HG03342 (cell line): ENCODE measurements around the gene BEST1.
"Not testable (repeated sequence)": the region's sequence is repeated elsewhere in the genome, so short reads cannot be mapped to it uniquely, and the experiment has no call there.

Experiments
- ATAC-seq: cut with Tn5 transposase; IDR thresholded peaks from one replicate; pipeline ENCODE4 v1.9.1; 2021; ENCODE audit warnings: mild to moderate bottlenecking, moderate library complexity; ENCODE audit not compliant: unreplicated experiment

The BEST1 gene

DNA sequence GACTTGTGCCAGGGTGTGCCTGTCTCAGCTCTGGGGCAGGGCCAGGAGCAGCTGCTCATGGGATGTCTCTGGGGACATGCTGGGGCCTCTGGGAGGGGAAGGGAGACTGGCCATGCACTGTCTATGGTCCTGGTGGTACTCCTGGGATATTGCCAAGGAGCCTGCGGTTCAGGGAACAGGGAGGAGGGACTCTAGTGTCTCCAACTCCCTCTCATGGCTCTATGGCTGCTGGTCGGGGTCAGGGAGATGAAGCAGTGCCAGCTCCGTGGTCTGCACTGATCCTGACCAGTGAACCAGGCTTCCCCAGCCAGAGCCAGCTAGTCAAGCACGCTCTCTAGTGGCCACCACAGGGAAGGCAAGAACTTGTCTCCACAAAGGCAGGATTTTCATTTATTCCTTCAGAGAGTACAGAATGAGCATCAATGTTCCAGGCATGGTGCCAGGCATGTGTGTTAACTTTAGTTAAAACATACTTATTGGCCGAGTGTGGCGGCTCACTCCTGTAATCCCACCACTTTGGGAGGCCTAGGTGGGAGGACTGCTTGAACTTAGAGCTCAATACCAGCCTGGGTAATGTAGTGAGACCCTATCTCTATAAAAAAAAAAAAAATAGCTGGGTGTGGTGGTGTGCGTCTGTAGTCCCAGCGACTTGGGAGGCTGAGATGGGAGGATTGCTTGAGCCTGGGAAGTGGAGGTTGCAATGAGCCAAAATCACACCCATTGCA, 2.5 kb upstream of the BEST1 start:
- no peak for ATAC-seq

DNA sequence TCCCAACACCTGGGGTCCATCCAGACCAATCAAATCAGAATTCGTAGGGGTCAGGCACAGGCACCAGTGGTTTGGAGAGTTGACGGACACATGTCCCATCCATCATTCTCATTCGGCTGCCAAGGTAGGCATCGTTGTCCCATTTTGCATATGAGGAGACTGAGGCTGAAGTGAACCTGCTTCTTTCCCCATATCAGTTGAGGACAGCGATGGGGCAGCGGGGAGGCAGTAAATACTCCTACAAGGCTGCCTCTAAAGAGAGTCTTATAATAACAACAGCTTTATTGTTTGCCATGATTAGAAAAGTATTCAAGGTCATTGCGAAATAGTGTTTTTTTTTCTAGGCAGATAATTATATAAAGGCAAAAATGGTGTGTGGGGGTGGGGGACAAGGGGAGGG, 1.6 kb upstream of the BEST1 start:
- ATAC-seq, result no peak

DNA sequence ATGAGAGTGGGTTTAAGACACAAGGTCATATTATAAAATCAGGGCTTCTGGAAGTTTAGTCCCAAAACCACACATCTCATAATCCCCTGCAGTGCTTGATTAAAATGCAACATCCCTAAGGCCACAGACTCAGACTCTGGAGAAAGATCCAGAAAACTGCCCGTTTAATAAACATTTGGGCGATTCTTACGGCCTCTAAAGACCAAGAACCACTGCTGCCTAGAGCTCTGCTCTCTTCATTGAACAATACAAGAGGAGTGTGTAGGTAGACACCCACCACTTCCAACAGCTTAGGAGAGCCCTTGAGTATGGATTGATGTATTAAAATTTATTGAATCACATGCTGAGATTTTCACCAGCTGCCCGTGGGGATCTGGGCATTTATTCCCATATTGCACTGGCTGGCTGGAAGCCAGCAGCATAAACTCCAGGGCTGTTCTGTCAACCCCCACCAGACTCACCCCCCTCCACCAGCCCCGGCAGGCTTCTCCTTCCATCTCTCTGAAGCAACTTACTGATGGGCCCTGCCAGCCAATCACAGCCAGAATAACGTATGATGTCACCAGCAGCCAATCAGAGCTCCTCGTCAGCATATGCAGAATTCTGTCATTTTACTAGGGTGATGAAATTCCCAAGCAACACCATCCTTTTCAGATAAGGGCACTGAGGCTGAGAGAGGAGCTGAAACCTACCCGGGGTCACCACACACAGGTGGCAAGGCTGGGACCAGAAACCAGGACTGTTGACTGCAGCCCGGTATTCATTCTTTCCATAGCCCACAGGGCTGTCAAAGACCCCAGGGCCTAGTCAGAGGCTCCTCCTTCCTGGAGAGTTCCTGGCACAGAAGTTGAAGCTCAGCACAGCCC, 749 bp upstream of the BEST1 start:
- no peak for ATAC-seq

DNA sequence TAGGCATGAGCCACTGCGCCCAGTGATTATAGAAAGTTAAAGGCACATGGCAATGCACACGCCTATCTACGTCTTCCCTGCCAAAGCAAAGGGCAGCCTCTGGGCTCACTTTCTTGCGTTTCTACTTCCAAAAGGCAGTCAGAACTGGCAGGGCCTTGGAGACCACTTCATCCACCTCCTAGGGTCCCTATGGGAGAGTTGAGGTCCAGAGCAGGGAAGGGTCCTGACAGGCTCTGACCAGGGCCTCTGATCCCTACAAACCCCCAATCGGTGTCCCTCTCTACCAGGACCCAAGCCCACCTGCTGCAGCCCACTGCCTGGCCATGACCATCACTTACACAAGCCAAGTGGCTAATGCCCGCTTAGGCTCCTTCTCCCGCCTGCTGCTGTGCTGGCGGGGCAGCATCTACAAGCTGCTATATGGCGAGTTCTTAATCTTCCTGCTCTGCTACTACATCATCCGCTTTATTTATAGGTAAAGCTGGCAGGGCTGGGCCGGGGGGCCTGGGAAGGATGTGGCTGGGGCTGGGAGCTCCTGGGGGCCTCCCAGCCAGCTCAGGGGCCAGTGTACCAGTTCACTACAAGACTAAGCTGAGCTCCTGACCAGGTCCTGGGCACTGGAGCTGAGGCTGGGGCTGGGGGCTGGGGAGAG, 1.5 kb downstream of the BEST1 start:
- no peak for ATAC-seq

DNA sequence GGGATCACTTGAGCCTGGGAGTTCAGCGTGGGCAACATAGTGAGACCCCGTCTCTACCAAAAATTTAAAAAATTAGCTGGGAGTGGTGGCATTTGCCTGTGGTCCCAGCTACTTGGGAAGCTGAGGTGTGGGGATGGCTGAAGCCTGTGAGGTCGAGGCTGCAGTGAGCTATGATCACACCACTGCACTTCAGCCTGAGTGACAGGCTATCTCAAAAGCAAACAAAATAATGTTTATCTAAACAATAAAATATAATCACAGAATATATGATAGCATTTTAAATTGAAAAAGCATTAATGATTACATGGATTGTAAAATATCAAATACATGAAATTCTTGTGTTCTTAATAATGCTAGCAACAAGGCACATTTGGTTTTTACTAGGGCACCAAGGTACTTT, 2.7 kb downstream of the BEST1 start:
- ATAC-seq, result no peak

DNA sequence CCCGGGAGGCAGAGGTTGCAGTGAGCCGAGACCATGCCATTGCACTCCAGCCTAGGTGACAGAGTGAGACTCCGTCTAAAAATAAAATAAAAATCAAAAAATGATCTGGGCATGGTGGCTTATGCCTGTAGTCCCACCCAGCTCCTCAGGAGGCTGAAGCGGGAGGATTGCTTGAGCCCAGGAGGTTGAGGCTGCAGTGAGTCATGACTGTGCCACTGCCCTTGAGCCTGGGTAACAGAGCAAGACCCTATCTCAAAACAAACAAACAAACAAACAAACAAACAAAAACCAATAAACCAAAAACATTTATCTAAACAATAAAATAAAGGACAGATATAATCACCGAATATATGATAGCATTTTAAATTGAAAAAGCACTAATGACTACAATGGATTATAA, 3.5 kb downstream of the BEST1 start:
- ATAC-seq, result not testable (repeated sequence)

DNA sequence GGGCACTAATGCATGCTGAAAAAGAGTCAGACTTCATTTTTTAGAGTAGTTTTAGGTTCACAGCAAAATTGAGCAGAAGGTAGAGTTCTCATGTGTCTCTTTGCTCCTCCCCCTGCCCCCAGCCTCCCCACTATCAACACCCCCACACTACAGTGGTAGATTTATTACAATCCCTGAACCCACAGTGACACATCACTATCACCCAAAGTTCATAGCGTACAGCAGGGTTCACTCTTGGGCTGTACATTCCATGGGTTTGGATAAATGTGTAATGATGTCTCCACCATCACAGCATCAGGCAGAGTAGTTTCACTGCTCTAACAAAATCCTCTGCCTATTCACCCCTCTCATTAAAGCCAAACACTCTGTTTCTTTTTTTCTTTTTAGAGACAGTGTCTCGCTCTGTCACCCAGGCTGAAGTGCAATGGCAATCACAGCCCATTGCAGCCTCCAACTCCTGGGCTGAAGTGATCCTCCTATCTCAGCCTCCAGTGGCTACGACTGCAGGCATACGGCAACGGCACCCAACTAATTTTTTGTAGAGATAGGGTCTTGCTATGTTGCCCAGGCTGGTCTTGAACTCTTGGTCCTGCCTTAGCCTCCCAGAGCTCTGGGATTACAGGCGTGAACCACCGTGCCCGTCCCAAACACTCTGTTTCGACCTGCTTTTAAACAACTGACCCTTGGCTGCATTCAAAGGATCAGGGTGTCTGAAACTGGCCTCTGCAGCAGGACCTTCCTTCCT, 4.1 kb downstream of the BEST1 start:
- ATAC-seq, result no peak

DNA sequence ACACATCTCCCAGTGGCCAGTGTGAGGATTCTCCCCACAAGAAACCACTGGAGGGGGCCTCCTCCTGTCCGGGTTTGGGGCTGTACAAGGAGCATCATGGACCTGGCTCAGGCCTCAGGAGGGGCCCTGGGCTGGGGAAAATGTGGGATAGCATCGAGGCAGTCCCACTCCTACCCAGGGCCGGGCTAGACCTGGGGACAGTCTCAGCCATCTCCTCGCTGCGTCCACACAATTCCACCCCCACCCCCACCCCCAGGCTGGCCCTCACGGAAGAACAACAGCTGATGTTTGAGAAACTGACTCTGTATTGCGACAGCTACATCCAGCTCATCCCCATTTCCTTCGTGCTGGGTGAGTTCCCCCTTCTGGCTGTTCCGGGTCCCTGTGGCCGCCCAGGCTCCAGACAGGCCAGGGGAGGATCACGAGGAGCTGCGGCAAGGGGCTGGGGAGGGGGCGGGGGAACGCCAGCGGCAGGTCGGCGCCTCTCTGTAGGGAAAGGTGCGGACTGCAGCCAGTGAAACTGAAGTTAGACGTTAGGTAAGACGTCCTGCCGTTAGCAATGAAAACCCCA, 4.8 kb downstream of the BEST1 start:
- ATAC-seq, result no peak

DNA sequence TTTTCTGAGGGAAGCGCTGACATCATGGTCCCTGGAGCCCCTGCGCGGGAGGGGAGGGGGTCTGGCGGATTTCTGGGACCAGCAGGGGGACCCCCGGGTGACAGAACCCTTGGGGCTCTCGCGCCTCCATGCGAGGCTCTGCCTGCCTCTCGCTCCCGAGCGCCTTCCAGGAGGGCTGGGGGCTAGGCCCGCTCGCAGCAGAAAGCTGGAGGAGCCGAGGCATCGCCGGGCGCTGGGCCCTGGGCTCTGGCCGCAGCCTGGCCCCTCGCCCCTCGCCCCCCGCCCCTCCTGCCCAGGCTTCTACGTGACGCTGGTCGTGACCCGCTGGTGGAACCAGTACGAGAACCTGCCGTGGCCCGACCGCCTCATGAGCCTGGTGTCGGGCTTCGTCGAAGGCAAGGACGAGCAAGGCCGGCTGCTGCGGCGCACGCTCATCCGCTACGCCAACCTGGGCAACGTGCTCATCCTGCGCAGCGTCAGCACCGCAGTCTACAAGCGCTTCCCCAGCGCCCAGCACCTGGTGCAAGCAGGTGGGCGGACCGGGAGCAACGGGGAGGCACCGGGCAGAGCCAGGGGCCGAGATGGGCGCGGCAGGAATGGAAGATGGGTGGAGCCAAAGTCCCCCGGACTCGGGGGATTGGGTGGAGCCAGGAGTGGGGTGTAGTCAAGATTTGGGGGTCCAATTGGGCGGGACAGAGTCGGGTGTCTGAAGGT, 5.4 kb downstream of the BEST1 start:
- no peak for ATAC-seq

DNA sequence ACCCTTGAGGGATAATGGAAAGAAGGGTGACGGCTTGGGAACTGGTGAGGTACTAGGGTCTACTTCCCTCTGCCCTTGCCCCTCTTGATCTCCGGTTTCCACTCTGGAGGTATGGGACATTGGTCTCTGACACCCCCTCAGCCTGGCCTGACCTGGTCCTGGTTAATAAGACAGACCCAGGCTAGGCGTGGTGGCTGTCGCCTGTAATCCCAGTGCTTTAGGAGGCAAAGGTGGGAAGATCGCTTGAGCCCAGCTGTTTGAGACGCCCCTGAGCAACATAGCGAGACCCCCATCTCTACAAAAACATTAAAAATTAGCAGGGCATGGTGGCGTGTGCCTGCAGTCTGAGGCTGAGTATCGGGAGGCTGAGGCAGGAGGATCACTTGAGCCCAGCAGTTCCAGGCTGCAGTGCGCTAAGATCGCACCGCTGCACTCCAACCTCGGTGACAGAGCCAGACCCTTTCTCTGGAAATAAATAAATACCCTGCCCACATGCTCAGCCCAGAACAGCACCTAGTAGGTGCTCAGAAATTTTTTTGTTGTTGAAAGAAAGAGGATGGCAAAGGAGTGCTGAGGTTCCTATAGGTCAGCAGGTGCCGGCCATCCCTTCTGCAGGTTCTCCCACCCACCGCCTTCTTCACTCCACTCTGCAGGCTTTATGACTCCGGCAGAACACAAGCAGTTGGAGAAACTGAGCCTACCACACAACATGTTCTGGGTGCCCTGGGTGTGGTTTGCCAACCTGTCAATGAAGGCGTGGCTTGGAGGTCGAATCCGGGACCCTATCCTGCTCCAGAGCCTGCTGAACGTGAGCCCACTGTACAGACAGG, 6.3 kb downstream of the BEST1 start:
- ATAC-seq, result no peak

DNA sequence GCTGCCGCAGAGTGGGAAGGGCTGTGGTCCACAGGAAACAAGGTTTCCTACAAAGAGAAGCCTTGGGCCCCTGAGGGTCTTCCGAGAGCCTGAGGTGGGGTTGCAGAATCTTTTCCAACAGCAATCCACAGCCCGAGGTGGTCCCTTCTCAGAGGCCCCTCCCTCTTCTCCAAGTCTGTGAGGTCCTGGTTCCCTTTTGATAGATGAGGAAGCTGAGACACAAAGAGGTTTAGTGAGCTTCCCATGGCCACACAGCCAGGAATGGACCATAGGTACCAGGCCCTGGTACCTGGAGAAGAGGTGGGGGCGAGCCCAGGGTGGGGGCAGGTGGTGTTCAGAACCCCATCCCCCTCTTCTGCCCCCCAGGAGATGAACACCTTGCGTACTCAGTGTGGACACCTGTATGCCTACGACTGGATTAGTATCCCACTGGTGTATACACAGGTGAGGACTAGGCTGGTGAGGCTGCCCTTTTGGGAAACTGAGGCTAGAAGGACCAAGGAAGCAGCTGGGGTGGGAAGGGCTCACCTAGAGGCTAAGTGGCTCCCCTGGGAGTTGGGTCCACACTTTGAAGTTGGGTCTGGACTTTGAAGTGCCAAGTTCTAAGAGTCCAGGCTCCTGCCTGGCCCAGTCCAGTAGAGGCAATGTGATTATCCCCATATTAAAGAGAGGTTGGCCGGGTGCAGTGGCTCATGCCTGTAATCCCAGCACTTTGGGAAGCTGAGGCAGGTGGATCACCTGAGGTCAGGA, 7.0 kb downstream of the BEST1 start:
- ATAC-seq, result no peak

DNA sequence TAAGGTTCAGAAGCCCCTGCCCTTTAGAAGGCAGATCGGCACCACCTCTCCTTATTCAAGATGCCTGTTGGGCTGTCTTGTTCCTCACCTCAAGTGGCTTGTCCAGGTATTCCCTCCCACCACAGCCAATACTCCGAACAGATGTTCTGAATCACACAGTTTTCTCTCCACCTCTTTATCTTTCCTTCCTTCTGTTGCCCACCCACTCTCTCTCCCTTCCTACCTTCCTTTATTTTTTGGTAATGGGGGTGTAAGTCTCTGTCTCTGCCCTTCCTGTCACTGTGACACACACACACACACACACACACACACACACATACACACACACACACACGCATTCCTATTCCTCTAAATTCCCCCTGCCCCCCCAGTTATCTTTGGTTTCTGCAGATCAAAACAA, 8.4 kb downstream of the BEST1 start:
- no peak for ATAC-seq

DNA sequence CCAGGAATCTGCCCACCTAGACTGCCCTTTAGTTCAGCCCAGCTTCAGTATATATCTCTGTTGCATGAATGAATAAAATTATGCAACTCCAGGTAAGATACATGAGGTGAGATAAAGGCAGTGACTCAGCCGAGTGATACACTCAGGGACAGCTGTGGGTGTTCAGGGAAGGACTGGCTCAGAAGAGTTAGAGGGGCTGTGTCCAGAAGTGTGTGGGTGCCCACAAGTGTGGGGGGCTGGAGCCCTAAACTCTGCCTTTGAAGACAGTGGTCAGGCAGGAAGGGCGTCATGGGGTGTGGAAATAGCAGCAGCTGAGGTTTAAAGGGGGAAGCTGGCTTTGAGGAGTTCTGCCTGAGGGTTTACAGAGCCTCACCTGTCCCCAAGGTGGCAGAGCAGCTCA, 9.0 kb downstream of the BEST1 start:
- no peak for ATAC-seq

DNA sequence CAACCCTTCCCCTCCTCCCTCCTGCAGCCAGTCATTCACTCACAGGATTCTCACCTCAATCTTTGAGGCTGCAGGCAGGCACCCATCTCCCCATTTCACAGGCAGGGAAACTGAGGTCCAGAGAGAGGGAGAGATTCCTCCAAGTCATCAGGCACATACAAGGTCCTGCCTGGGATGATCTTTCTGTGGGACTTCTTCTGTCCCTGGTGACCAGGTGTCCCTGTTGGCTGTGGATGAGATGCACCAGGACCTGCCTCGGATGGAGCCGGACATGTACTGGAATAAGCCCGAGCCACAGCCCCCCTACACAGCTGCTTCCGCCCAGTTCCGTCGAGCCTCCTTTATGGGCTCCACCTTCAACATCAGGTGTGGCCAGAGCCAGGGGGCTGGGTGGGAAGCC, 9.5 kb downstream of the BEST1 start:
- no peak for ATAC-seq

DNA sequence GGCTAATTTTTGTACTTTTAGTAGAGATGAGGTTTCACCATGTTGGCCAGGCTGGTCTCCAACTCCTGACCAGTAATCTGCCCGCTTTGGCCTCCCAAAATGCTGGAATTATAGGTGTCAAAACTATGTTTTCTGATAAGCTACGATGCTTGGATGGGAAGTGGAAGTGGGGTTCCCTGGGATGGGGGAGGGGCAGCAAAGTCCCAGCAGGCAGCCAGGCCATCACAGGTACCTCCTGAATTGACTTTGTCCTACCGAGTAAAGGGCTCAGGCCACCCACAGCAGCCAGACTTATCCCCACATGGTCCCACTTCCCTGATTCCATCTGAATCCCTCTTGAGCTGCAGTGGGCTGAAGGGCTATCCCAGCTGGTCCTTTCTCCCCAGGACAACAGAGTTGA, 10.4 kb downstream of the BEST1 start:
- ATAC-seq, result no peak

DNA sequence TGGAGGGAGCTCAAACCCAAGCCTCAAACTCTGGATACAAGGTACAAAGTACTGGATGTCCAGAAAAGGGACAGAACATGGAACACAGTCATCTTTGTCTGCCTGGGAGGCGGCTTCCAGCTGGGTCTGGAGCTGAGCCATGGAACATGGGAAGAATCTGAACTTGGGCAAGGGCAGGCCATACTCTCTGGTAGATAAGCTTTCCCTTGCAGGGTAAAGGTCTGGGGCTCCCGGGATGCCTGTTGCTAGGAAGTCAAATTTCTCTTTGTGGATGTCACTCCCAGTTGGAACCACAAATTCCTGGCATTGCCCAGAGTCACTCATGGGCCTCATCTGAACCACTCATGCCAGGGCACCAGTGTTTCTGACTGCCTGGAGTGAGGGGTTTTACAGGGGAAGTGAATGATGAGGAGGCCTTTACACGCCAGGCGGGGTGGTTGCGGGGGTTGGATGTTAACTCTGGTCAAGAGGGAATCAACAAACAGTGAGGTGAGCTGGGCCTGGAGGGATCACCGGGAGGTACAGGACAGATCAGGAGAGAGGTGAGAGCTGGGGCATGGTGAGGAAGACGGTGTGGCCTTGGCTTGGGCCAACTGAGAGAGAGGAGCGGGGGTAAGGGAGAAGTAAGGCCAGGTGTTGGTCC, 11.5 kb downstream of the BEST1 start:
- ATAC-seq, result no peak

DNA sequence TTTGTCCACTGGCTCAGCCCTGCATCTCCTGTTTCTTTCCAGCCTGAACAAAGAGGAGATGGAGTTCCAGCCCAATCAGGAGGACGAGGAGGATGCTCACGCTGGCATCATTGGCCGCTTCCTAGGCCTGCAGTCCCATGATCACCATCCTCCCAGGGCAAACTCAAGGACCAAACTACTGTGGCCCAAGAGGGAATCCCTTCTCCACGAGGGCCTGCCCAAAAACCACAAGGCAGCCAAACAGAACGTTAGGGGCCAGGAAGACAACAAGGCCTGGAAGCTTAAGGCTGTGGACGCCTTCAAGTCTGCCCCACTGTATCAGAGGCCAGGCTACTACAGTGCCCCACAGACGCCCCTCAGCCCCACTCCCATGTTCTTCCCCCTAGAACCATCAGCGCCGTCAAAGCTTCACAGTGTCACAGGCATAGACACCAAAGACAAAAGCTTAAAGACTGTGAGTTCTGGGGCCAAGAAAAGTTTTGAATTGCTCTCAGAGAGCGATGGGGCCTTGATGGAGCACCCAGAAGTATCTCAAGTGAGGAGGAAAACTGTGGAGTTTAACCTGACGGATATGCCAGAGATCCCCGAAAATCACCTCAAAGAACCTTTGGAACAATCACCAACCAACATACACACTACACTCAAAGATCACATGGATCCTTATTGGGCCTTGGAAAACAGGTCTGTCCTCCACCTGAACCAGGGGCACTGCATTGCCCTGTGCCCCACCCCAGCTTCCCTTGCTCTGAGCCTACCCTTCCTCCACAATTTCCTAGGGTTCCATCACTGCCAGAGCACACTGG, 12.3 kb downstream of the BEST1 start:
- ATAC-seq, result no peak

DNA sequence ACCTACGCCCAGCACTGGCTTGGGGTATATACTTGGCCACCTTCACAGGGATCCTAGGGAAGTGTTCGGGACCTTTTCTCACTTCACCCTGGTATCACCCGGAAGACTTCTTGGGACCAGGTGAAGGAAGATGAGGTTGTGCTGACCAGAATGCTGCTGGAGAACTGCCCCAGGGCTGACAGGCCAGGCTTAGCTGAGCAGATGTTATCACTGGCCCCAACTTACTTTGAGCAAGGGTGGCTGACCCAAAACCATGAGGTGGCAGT, 12.8 kb downstream of the BEST1 start:
- ATAC-seq, result no peak
